HepG2 (cell line): ENCODE measurements around the gene DUS3L. TPM values are rescaled to one million over a fixed set of nuclear protein-coding genes. Genes with fewer than 3 reads are reported as not detected.
A peak's percentile ranks its signal among the peaks of the same experiment; 100 is the strongest.

Experiments used
- AHR ChIP-seq: IDR thresholded peaks from 2 replicates; pipeline ENCODE4 v1.6.1; 2018; ENCODE audit warnings: missing genetic modification reagents, missing compliant biosample characterization
- BORCS8-MEF2B ChIP-seq: sonication (generic); formaldehyde crosslinking; IDR thresholded peaks from 2 replicates; pipeline ENCODE4 v1.8.0; 2022; ENCODE audit warnings: mild to moderate bottlenecking, missing genetic modification reagents
- CCDC6 ChIP-seq: sonication (generic); formaldehyde crosslinking; IDR thresholded peaks from 2 replicates; pipeline ENCODE4 v1.8.1; 2022; ENCODE audit warnings: mild to moderate bottlenecking, missing genetic modification reagents, moderate library complexity
- EED ChIP-seq: sonication (generic); formaldehyde crosslinking; IDR thresholded peaks from 2 replicates; pipeline ENCODE4 v1.5.0; 2020; ENCODE audit warnings: mild to moderate bottlenecking, missing genetic modification reagents
- FOXC1 ChIP-seq: sonication (generic); formaldehyde crosslinking; IDR thresholded peaks from 2 replicates; pipeline ENCODE4 v1.8.0; 2022; ENCODE audit warnings: mild to moderate bottlenecking, missing genetic modification reagents, borderline replicate concordance
- KLF12 ChIP-seq: sonication (generic); formaldehyde crosslinking; IDR thresholded peaks from 2 replicates; pipeline ENCODE4 v1.4.0; 2020; ENCODE audit warnings: missing genetic modification reagents, borderline replicate concordance
- NONO ChIP-seq, 2 experiments: fragments of 450-650 bp in 1 of 2; sonication (generic) in 1 of 2; formaldehyde crosslinking in 1 of 2; IDR thresholded peaks in 1 of 2; conservative IDR thresholded peaks in 1 of 2; 2 replicates each; pipeline versions ENCODE4 v1.6.1 to v1.8.0; 2017 to 2022; ENCODE audit warnings: mild to moderate bottlenecking in 1 of 2, missing genetic modification reagents in 1 of 2, moderate library complexity in 1 of 2
- PATZ1 ChIP-seq: sonication (generic); formaldehyde crosslinking; IDR thresholded peaks from 2 replicates; pipeline ENCODE4 v1.4.0; 2020; ENCODE audit warnings: missing genetic modification reagents
- PRDM10 ChIP-seq: sonication (generic); formaldehyde crosslinking; IDR thresholded peaks from 2 replicates; pipeline ENCODE4 v1.4.0; 2020; ENCODE audit warnings: low read depth, missing genetic modification reagents
- RBM39 ChIP-seq: fragments of 200-400 bp; formaldehyde crosslinking; IDR thresholded peaks from one replicate; pipeline ENCODE4 v1.6.1; 2018; ENCODE audit warnings: antibody characterized with exemption, mild to moderate bottlenecking, low read depth, low read length; ENCODE audit not compliant: poor library complexity, severe bottlenecking
- RNF2 ChIP-seq: fragments of 450-650 bp; conservative IDR thresholded peaks from 2 replicates; pipeline ENCODE4 v1.6.1; 2016; ENCODE audit warnings: low read depth
- SOX6 ChIP-seq, 2 experiments: fragments of 450-650 bp in 1 of 2; sonication (generic) in 1 of 2; formaldehyde crosslinking in 1 of 2; IDR thresholded peaks; 2 replicates each; pipeline versions ENCODE4 v1.4.0 to v1.6.1; 2017 to 2020; ENCODE audit warnings: antibody characterized with exemption in 1 of 2, mild to moderate bottlenecking in 1 of 2, missing genetic modification reagents in 1 of 2
- TAF1 ChIP-seq: sonication (generic); formaldehyde crosslinking; IDR thresholded peaks from 2 replicates; pipeline ENCODE4 v1.4.0; 2020; ENCODE audit warnings: missing genetic modification reagents
- ZBTB3 ChIP-seq: sonication (generic); formaldehyde crosslinking; IDR thresholded peaks from 2 replicates; pipeline ENCODE4 v1.4.0; 2020; ENCODE audit warnings: low read depth, mild to moderate bottlenecking, moderate library complexity, missing genetic modification reagents, borderline replicate concordance
- ZFX ChIP-seq: sonication (generic); formaldehyde crosslinking; IDR thresholded peaks from 2 replicates; pipeline ENCODE4 v1.4.0; 2020; ENCODE audit warnings: mild to moderate bottlenecking, low read depth, missing genetic modification reagents, moderate library complexity
- ZNF24 ChIP-seq: fragments of 450-650 bp; IDR thresholded peaks from 2 replicates; pipeline ENCODE4 v1.6.1; 2017; ENCODE audit warnings: antibody characterized with exemption, mild to moderate bottlenecking
- ZNF468 ChIP-seq: sonication (generic); formaldehyde crosslinking; IDR thresholded peaks from 2 replicates; pipeline ENCODE4 v1.8.0; 2022; ENCODE audit warnings: mild to moderate bottlenecking, moderate library complexity, missing genetic modification reagents
- ZNF512 ChIP-seq: sonication (generic); formaldehyde crosslinking; IDR thresholded peaks from 2 replicates; pipeline ENCODE4 v1.4.0; 2020; ENCODE audit warnings: mild to moderate bottlenecking, missing genetic modification reagents
- ZNF567 ChIP-seq: sonication (generic); formaldehyde crosslinking; IDR thresholded peaks from 2 replicates; pipeline ENCODE4 v1.8.1; 2023; ENCODE audit warnings: mild to moderate bottlenecking, missing genetic modification reagents, borderline replicate concordance
- ZNF691 ChIP-seq: sonication (generic); formaldehyde crosslinking; IDR thresholded peaks from 2 replicates; pipeline ENCODE4 v1.4.0; 2020; ENCODE audit warnings: missing genetic modification reagents, low read depth, mild to moderate bottlenecking, borderline replicate concordance
- ZNF891 ChIP-seq: sonication (generic); formaldehyde crosslinking; IDR thresholded peaks from 2 replicates; pipeline ENCODE4 v1.5.0; 2020; ENCODE audit warnings: mild to moderate bottlenecking, missing genetic modification reagents
- polyA plus RNA-seq, 8 experiments: library from polyadenylated mRNA; depleted of rRNA in 3 of 8; stranded (reverse) in 7 of 8; unstranded in 1 of 8; fragments of >200 nt; fragmentation: Illumina TruSeq in 4 of 8; extraction: Trizol in 4 of 8; gene quantifications; 2 replicates each; pipeline versions ENCODE4 v1.2.1 to v1.2.3, GENCODE V29; 2011 to 2016; ENCODE audit warnings: low read depth in 4 of 8, missing spikeins in 1 of 8, mixed read lengths in 1 of 8; ENCODE audit not compliant: insufficient read depth in 1 of 8
- total RNA-seq, 5 experiments: library from RNA; depleted of rRNA; stranded (reverse); fragments of >200 nt; fragmentation: Illumina TruSeq; extraction: Trizol; gene quantifications; 2 replicates each; pipeline ENCODE4 v1.2.3, GENCODE V29; 2016; ENCODE audit warnings: low read depth in 1 of 5

The DUS3L gene
- total and polyA plus RNA-seq, 2 of the 13 experiments (the other 11 are each of a cell fraction or from before 2014, with no cell fraction given): 13.3 to 25.1 TPM

- TF ChIP-seq PATZ1 (CRISPR knock-in tag) (peak; percentile 96), KLF12 (CRISPR knock-in tag) (no peak), ZFX (CRISPR knock-in tag) (no peak), ZBTB3 (CRISPR knock-in tag) (no peak), FOXC1 (CRISPR knock-in tag) (no peak; the same call in 1 of the 2 replicates), ZNF691 (no peak), BORCS8-MEF2B (no peak), NONO (IDR thresholded peaks at IDR 0.05) (no peak), NONO (CRISPR knock-in tag; conservative IDR thresholded peaks at IDR 0.05) (no peak), RNF2 (no peak), PRDM10 (CRISPR knock-in tag) (no peak), TAF1 (CRISPR knock-in tag) (no peak), CCDC6 (CRISPR knock-in tag) (no peak), AHR (CRISPR knock-in tag) (no peak), ZNF891 (CRISPR knock-in tag) (0 out of 2 replicates have a peak, but pooled peaks have one; percentile 19), ZNF24 (no peak), ZNF512 (CRISPR knock-in tag) (no peak), ZNF468 (CRISPR knock-in tag) (no peak), RBM39 (no peak), EED (no peak), ZNF567 (CRISPR knock-in tag) (no peak), SOX6 (IDR thresholded peaks at IDR 0.05) (no peak), SOX6 (CRISPR knock-in tag; IDR thresholded peaks at IDR 0.05) (peak; percentile 24; the same call in 1 of the 2 replicates)
These were observed 31.4 kb upstream of the DUS3L start (continued) for GRCh38 chr19:5822181-5822844.
